Left lung (tissue), 10 donors: ENCODE results near the gene MCOLN2. TPM values are rescaled to one million over a fixed set of nuclear protein-coding genes. Genes with fewer than 3 reads are reported as not detected.
A peak's percentile ranks its signal among the peaks of the same experiment; 100 is the strongest.

Experiments used
- ATAC-seq: fragments of 200-7000 bp; cut with Tn5 transposase; one replicate; pipeline ENCODE4 v1.9.1; 2020; ENCODE audit warnings: moderate library complexity
- DNase-seq, 4 donors: peaks; one replicate each; pipeline ENCODE4 v3.0.0-alpha.2; 2013 to 2020
- H3K27ac ChIP-seq, 2 donors: fragments of 200-600 bp; sonication (generic) in 1 of 2; one replicate each; pipeline versions ENCODE4 v1.5.0 to v1.8.0; 2020 to 2021
- H3K27me3 ChIP-seq, 2 donors: fragments of 200-600 bp; sonication (generic) in 1 of 2; one replicate each; pipeline versions ENCODE4 v1.5.0 to v1.8.0; 2020 to 2021
- H3K36me3 ChIP-seq, 2 donors: fragments of 200-600 bp; sonication (generic) in 1 of 2; one replicate each; pipeline versions ENCODE4 v1.5.0 to v1.8.0; 2020 to 2021
- H3K4me1 ChIP-seq, 2 donors: fragments of 200-600 bp; one replicate each; pipeline ENCODE4 v1.8.0; 2021
- H3K4me3 ChIP-seq, 2 donors: fragments of 200-600 bp; sonication (generic) in 1 of 2; one replicate each; pipeline versions ENCODE4 v1.5.0 to v1.8.0; 2020 to 2021; ENCODE audit warnings: mild to moderate bottlenecking in 1 of 2
- H3K9me3 ChIP-seq, 2 donors: fragments of 200-600 bp; sonication (generic) in 1 of 2; one replicate each; pipeline versions ENCODE4 v1.5.0 to v1.8.0; 2020 to 2021
- intact Hi-C, 2 donors: fragments of 100-400 bp; cut with DNase I; formaldehyde crosslinking; loops; one replicate each; pipeline versions ENCODE4 v1.11.2 to v1.14.2; 2022
- polyA plus RNA-seq, 6 donors: library from polyadenylated mRNA; unstranded; fragments of 120-200 nt; gene quantifications; one replicate each; pipeline ENCODE4 v1.2.1, GENCODE V29; 2013; ENCODE audit not compliant: insufficient read length in 6 of 6
- total RNA-seq, 2 donors: library from RNA; stranded (reverse); fragmentation: NEBNext Ultra II Directional; extraction: Animal tissue kit (Norgen Biotek cat#: 25700); gene quantifications; one replicate each; pipeline ENCODE4 v1.2.1, GENCODE V29; 2021
- TF ChIP-seq, protein P1 (sequence below), 2 donors: fragments of 200-600 bp; sonication (generic) in 1 of 2; IDR thresholded peaks; one replicate each; pipeline versions ENCODE4 v1.5.0 to v1.8.0; 2021; ENCODE audit warnings: antibody characterized with exemption in 2 of 2
- donor health status: DM: no; HTN: yes; CAD: no.
- donor health status: DM: no; HTN: no; CAD: no.

Gene MCOLN2
- total and polyA plus RNA-seq, 8 donors: 2.8 to 5.9 (median 3.8) TPM

- Histone ChIP-seq H3K9me3 (no peaks in the 10 kb centered on the region), H3K36me3 (no peaks in the 10 kb centered on the region), H3K4me1 (no peaks in the 10 kb centered on the region), H3K27ac (no peak overlapping the region), H3K4me3 (no peak overlapping the region), H3K27me3 (peaks cover 0 to 7% of the 10 kb centered on the region in 2 donors)
- ATAC-seq (peak; percentile 96), DNase-seq (peak in 2 of 4 donors; percentile 72 to 85)
- TF ChIP-seq, protein P1, sequence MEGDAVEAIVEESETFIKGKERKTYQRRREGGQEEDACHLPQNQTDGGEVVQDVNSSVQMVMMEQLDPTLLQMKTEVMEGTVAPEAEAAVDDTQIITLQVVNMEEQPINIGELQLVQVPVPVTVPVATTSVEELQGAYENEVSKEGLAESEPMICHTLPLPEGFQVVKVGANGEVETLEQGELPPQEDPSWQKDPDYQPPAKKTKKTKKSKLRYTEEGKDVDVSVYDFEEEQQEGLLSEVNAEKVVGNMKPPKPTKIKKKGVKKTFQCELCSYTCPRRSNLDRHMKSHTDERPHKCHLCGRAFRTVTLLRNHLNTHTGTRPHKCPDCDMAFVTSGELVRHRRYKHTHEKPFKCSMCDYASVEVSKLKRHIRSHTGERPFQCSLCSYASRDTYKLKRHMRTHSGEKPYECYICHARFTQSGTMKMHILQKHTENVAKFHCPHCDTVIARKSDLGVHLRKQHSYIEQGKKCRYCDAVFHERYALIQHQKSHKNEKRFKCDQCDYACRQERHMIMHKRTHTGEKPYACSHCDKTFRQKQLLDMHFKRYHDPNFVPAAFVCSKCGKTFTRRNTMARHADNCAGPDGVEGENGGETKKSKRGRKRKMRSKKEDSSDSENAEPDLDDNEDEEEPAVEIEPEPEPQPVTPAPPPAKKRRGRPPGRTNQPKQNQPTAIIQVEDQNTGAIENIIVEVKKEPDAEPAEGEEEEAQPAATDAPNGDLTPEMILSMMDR (IDR thresholded peaks at IDR 0.05): peak; percentile 89 to 93
- intact Hi-C loops: no loop called here
These were observed 60.6 kb downstream of the MCOLN2 start for GRCh38 chr1:84936116-84936810.

GRCh38 chr1:84933011-84933611 is 63.8 kb downstream of the MCOLN2 start:
- intact Hi-C loops: no loop called here
- Histone ChIP-seq H3K27ac (no peak overlapping the region), H3K9me3 (no peaks in the 10 kb centered on the region), H3K4me3 (no peak overlapping the region), H3K4me1 (peaks cover 0 to 3% of the 10 kb centered on the region in 2 donors), H3K27me3 (peaks cover 0 to 12% of the 10 kb centered on the region in 2 donors), H3K36me3 (no peaks in the 10 kb centered on the region)
- DNase-seq (no peak), ATAC-seq (no peak)
- TF ChIP-seq, protein P1 (IDR thresholded peaks at IDR 0.05): no peak

DNA sequence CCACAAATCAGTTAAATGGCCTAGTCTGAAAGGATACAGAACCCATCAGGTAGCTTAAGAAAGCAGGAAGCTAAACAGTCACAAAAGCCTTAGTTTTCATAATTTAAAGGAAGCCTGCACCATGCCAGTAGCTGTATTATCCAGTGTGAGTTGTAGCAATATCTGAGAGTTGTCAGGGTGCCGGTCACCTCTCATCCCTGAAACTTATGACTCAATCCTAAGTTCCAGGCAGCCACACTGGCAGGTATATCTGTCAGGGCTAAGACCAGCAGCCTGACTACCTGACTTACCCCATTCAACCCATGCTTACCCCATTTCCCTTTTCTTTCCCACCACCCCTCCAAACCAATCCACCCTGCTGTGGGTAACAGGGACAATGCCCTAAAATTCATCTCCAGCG is 66.1 kb downstream of the MCOLN2 start:
- intact Hi-C loops: no loop called here
- Histone ChIP-seq H3K9me3 (no peaks in the 10 kb centered on the region), H3K4me3 (no peak overlapping the region), H3K36me3 (no peaks in the 10 kb centered on the region), H3K4me1 (peaks cover 0 to 3% of the 10 kb centered on the region in 2 donors), H3K27me3 (peaks cover 0 to 12% of the 10 kb centered on the region in 2 donors), H3K27ac (no peak overlapping the region)
- no peak for DNase-seq
- ATAC-seq: no peak
- TF ChIP-seq, protein P1 (IDR thresholded peaks at IDR 0.05): no peak

DNA sequence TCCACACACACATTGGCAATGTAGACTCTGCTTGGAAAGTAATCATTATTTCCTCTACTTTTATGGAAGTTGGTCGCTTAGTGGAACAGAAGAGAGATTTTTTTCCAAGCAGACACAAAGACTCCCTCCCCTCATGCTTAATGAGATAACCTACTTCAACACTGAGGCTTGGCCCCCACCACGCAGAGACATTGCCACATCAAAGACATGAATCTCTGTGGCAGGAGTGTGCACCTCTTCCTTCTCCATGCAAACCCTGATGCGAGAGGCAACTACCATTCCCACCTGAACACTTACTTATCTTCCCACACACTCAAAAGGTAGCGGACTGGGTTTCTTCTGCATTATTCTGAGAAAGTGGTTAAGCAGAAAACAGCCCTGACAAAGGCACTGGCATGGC is 66.6 kb downstream of the MCOLN2 start:
- TF ChIP-seq, protein P1 (IDR thresholded peaks at IDR 0.05): no peak
- H3K4me3 ChIP-seq: no peak overlapping the region
- no peak overlapping the region for H3K27ac ChIP-seq
- no peaks in the 10 kb centered on the region for H3K9me3 ChIP-seq
- H3K4me1 ChIP-seq: peaks cover 0 to 3% of the 10 kb centered on the region in 2 donors
- intact Hi-C loops: no loop called here
- no peaks in the 10 kb centered on the region for H3K36me3 ChIP-seq
- H3K27me3 ChIP-seq: peaks cover 0 to 12% of the 10 kb centered on the region in 2 donors
- DNase-seq (no peak), ATAC-seq (no peak)

DNA sequence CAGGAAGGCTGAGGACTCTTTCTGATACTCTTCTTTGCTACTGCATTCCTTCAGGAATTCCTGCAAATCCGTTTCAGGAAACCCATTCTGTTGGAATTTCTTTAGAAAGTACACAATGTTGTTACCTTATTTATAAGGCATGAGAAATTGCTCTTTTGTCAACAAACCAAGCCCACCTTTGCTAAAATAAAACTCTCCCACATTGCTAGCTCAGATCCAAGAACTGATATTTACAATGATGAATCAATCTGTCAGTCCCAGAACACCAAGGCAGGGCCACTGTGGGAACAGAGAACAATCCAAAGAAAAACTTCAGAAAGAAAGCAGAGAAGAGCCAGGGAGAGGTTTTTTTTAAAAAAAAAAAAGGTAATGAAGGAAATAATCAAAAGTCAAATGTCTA is 67.3 kb downstream of the MCOLN2 start:
- H3K4me1 ChIP-seq: peaks cover 0 to 3% of the 10 kb centered on the region in 2 donors
- no peaks in the 10 kb centered on the region for H3K36me3 ChIP-seq
- no peak overlapping the region for H3K4me3 ChIP-seq
- H3K27me3 ChIP-seq: peaks cover 0 to 12% of the 10 kb centered on the region in 2 donors
- no peak overlapping the region for H3K27ac ChIP-seq
- H3K9me3 ChIP-seq: no peaks in the 10 kb centered on the region
- intact Hi-C loops: no loop called here
- DNase-seq (no peak), ATAC-seq (no peak)
- TF ChIP-seq, protein P1 (IDR thresholded peaks at IDR 0.05): no peak
